ENCODE measurements around the gene EFCAB8.
"Not testable (repeated sequence)": the region's sequence is repeated elsewhere in the genome, so short reads cannot be mapped to it uniquely, and the experiment has no call there.

The EFCAB8 gene

GRCh38 chr20:32968478-32969241 lies 109.9 kb downstream of the EFCAB8 start:
- DNase-seq (ENCODE audit: insufficient read length, low spot score) (no peak), FAIRE-seq (no peak)

- DNase-seq (ENCODE audit: insufficient read length, low spot score) (no peak), FAIRE-seq (no peak)
Measured at GRCh38 chr20:32969356-32970114, 110.8 kb downstream of the EFCAB8 start.

GRCh38 chr20:32970115-32970972 lies 111.6 kb downstream of the EFCAB8 start:
- no peak for FAIRE-seq
- no peak for DNase-seq (ENCODE audit: insufficient read length, low spot score)

- FAIRE-seq = no peak
- DNase-seq (ENCODE audit: insufficient read length, low spot score) = no peak
Measured at GRCh38 chr20:32970973-32971300, 112.2 kb downstream of the EFCAB8 start.

DNA sequence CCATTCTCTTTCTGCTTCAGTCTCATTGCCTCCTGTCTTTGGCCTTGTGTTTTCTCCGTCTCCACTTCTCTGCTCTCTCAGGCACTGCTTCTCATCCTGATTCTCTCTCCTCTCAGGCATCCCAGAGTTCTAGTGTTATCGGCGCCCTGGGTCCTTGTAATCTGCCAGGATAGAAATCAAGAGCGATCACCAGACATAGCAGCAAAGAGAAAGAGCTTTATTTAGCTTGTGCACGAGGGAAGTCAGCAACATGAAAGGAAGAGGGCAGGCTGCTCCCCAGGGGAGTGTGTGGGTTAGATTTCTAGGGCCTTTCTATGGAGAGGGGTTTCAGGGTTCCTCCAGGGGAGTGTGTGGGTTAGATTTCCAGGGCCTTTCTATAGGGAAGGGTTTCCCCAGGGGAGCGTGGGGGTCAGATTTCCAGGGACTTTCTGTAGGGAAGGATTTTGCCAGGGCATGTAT lies 113.0 kb downstream of the EFCAB8 start:
- FAIRE-seq = no peak
- no peak for DNase-seq (ENCODE audit: insufficient read length, low spot score)

GRCh38 chr20:32972181-32973076 lies 113.7 kb downstream of the EFCAB8 start:
- no peak for DNase-seq (ENCODE audit: insufficient read length, low spot score)
- FAIRE-seq = no peak

GRCh38 chr20:32973077-32973717 lies 114.5 kb downstream of the EFCAB8 start:
- FAIRE-seq = no peak
- no peak for DNase-seq (ENCODE audit: insufficient read length, low spot score)

- DNase-seq (ENCODE audit: insufficient read length, low spot score); FAIRE-seq: not testable (repeated sequence)
Measured at GRCh38 chr20:32974204-32975064, 115.7 kb downstream of the EFCAB8 start.

DNA sequence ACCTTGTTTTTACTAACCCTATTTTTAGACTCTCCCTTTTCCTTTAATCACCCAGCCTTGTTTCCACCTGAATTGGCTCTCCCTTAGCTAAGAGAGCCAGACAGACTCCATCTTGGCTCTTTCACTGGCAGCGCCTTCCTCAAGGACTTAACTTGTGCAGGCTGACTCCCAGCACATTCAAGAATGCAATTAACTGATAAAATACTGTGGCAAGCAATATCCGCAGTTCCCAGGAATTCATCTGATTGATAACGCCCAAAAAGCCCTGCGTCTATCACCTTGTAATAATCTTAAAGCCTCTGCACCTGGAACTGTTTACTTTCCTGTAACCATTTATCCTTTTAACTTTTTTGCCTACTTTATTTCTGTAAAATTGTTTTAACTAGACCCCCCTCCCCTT lies 116.4 kb downstream of the EFCAB8 start:
- not testable (repeated sequence) for FAIRE-seq; DNase-seq (ENCODE audit: insufficient read length, low spot score)

- FAIRE-seq (no peak), DNase-seq (ENCODE audit: insufficient read length, low spot score) (no peak)
Measured at GRCh38 chr20:32975698-32976674, 117.3 kb downstream of the EFCAB8 start.

DNA sequence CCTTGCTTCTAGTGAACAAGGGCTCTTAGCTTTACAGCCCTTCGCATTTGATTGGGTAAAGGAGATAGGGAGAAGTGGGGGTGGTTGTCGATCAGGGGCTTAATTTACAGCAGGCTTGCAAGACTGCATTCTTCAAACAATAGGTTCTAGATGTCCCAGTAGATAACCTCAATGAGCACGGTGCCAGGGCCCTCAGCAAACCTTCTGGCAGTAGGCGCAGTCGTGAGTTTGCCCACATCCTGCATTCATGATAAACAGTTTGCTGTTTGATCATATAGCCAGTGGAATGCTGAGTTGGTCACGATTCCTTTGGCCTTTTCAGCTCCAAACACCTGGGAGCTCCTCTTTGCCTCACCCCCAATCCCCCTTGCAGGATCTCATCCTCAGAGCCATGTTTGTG lies 118.0 kb downstream of the EFCAB8 start:
- no peak for FAIRE-seq
- DNase-seq (ENCODE audit: insufficient read length, low spot score) = no peak

- no peak for DNase-seq (ENCODE audit: insufficient read length, low spot score)
- FAIRE-seq = no peak
Measured at GRCh38 chr20:32977281-32978008, 118.7 kb downstream of the EFCAB8 start.

DNA sequence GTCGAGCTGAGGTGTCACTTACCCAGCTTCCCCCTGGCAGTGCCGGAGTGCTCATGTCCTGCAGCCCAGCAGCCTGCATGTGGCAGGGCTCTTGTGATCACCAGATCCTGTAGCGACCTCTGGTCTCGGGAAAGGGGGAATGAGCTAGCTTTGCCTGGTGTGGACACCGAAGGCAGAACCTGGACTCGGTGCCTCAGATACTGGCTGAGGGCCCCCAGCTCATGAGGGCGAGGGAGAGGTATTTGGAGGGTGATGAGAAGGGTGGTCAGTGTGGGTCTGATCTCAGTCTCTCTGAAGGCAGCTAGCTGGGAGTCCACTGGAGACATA lies 119.2 kb downstream of the EFCAB8 start:
- DNase-seq (ENCODE audit: insufficient read length, low spot score) = no peak
- no peak for FAIRE-seq

DNA sequence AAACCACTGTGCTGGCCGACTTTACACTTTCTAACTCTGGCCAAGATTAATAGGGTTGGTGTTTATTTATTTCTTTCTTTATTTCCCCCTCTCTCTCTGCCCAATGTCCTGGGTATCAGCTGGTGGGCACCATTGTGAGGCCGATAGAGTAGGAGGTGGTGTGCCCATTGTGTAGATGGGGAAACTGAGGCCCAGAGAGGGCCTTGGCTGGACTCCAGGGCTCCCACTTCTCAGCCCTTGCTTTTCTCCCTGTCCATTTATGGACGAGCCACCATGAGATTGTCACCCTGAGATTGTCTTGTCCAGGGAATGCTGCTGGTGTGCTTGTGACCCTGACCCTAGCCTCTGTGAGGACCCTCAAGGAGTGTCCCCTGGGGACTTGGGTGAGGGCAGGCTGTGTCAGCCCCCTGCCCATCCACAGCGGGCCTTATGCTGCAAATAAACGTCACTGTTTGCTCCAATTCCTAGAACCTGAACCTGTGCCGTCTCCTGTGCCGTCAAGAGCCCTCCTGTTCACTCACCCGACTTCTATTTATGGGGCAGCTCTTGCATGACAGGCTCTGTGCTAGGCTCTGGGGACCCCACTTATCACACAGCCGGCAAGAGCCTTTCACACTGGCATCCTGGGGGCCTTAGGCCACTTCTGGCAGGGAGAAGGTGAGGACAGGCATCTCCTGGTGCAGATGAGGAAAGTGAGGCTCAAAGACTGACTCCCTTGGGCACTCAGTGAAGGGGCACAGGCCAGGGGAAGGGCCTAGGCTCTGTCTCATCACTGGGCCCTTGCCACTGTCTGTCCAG lies 120.7 kb downstream of the EFCAB8 start:
- no peak for FAIRE-seq

DNA sequence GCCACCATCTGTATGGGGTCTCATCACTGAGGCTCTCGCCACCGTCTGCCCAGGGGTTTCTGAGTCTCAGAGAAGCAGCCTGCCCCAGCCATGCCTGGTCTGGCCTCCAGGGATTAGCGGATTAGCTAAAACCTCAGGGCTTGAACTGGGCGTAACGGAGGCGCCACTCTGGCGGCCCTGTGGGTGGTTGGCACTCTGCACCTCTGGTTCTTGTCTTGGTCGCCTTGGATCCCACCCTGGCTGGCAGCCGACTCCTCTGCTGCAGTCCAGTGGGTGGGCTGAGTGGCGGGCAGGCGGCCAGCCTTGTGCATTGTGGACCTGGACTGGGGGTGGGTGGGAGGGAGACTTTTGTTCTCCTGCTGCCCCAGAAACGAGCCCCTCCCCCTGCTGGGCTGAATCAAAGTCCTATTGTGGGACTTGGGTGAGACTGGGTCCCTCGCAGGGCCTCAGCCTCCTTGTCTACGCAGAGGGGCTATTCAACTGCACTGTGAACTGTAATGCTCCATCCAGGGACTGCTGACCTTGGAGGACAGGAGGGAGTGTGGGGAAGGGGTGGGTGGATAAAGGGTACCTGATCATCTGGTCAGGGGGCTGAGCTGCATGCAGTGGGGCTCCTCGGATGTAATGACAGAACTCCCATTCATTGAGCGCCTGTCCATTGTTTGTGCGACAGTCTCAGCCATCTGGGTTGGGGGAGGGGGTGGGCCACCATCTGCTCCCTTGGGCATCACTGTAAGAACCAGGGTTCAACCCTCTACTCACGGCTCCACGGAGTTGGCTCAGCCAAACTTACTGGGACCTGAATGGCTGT lies 121.6 kb downstream of the EFCAB8 start:
- FAIRE-seq (no peak), DNase-seq (ENCODE audit: insufficient read length, low spot score) (no peak)

More for the DNA sequence above, 120.7 kb downstream of the EFCAB8 start:
- DNase-seq (ENCODE audit: insufficient read length, low spot score) = no peak
